GM11168 (cell line): ENCODE results near the gene MTMR12.
"Not testable (repeated sequence)": the region's sequence is repeated elsewhere in the genome, so short reads cannot be mapped to it uniquely, and the experiment has no call there.

ENCODE experiments used
- in situ Hi-C: fragments of 300-500 bp; cut with MboI; formaldehyde crosslinking; loops from one replicate; pipeline ENCODE4 v1.12.0; 2022; ENCODE audit warnings: low sequenced_read_pairs; ENCODE audit not compliant: unreplicated experiment

MTMR12 gene

GRCh38 chr5:32208837-32209236 is 103.9 kb downstream of the MTMR12 start:
- in situ Hi-C loops = not testable (repeated sequence)

- in situ Hi-C loops = no loop called here
Observed at GRCh38 chr5:32207355-32207634, 105.4 kb downstream of the MTMR12 start.

GRCh38 chr5:32206509-32207354 is 106.0 kb downstream of the MTMR12 start:
- in situ Hi-C loops = no loop called here

GRCh38 chr5:32206053-32206452 is 106.7 kb downstream of the MTMR12 start:
- in situ Hi-C loops = no loop called here

- in situ Hi-C loops = no loop called here
Observed at GRCh38 chr5:32202394-32202793, 110.3 kb downstream of the MTMR12 start.

- in situ Hi-C loops = no loop called here
Observed at GRCh38 chr5:32201122-32201753, 111.5 kb downstream of the MTMR12 start.

GRCh38 chr5:32197032-32197431 is 115.7 kb downstream of the MTMR12 start:
- in situ Hi-C loops = no loop called here

GRCh38 chr5:32195265-32195664 is 117.5 kb downstream of the MTMR12 start:
- in situ Hi-C loops = no loop called here

GRCh38 chr5:32193591-32193990 is 119.1 kb downstream of the MTMR12 start:
- in situ Hi-C loops = no loop called here

GRCh38 chr5:32190095-32190494 is 122.6 kb downstream of the MTMR12 start:
- in situ Hi-C loops = no loop called here

- in situ Hi-C loops = no loop called here
Observed at GRCh38 chr5:32187675-32188074, 125.1 kb downstream of the MTMR12 start.

- in situ Hi-C loops = no loop called here
Observed at GRCh38 chr5:32182463-32183063, 130.2 kb downstream of the MTMR12 start.
